IMR-90 (cell line): ENCODE measurements around the gene KRTAP9-9. TPM values are rescaled to one million over a fixed set of nuclear protein-coding genes. Genes with fewer than 3 reads are reported as not detected.
A peak's percentile ranks its signal among the peaks of the same experiment; 100 is the strongest.

Source experiments
- ATAC-seq: fragments of 200-7000 bp; cut with Tn5 transposase; 2 replicates; pipeline ENCODE4 v1.9.1; 2020; ENCODE audit warnings: low read depth, mild to moderate bottlenecking, moderate library complexity
- BruUV-seq: library from RNA; stranded (reverse); fragments of 400-500 nt; replicated peaks from 2 replicates; lab custom pipeline; 2021; lab: Mats Ljungman, UMichigan
- CTCF ChIA-PET: fragments of 300-600 bp; formaldehyde crosslinking; extraction: SDS; loops from one replicate; lab custom pipeline; 2021; ENCODE audit warnings: antibody characterized with exemption; lab: Yijun Ruan, JAX
- POLR2A ChIA-PET: fragments of 300-600 bp; sonication (Branson Sonifier 250); formaldehyde crosslinking; loops from one replicate; lab custom pipeline; 2022; ENCODE audit warnings: antibody characterized with exemption; ENCODE audit not compliant: unreplicated experiment; lab: Charles Lee
- DNase-seq: peaks from one replicate; pipeline ENCODE4 v3.0.0; 2013
- H2AFZ ChIP-seq: replicated peaks from 2 replicates; pipeline ENCODE3; 2013; ENCODE audit warnings: low read length, mild to moderate bottlenecking; ENCODE audit not compliant: poor library complexity
- H2AK5ac ChIP-seq: 2 replicates; pipeline ENCODE4 v1.6.1; 2013; ENCODE audit warnings: low read depth, low read length, inconsistent platforms
- H2AK9ac ChIP-seq: replicated peaks from 2 replicates; pipeline ENCODE3; 2013; ENCODE audit warnings: mild to moderate bottlenecking, low read depth, low read length, moderate library complexity; ENCODE audit not compliant: poor library complexity
- H2BK120ac ChIP-seq: 2 replicates; pipeline ENCODE4 v1.6.1; 2013; ENCODE audit warnings: low read depth, low read length, inconsistent platforms
- H2BK15ac ChIP-seq: 3 replicates; pipeline ENCODE4 v1.6.1; 2013; ENCODE audit warnings: low read depth, low read length, inconsistent platforms
- H2BK20ac ChIP-seq: 2 replicates; pipeline ENCODE4 v1.6.1; 2013; ENCODE audit warnings: low read depth, mild to moderate bottlenecking, inconsistent platforms, low read length, moderate library complexity
- H2BK5ac ChIP-seq: 2 replicates; pipeline ENCODE4 v1.6.1; 2013; ENCODE audit warnings: mild to moderate bottlenecking, low read depth, low read length, inconsistent platforms; ENCODE audit not compliant: poor library complexity, severe bottlenecking
- H3K14ac ChIP-seq: replicated peaks from 2 replicates; pipeline ENCODE4 v1.6.1; 2013; ENCODE audit warnings: low read depth, low read length, inconsistent platforms
- H3K18ac ChIP-seq: 2 replicates; pipeline ENCODE4 v1.6.1; 2013; ENCODE audit warnings: low read depth, low read length, control low read depth
- H3K23ac ChIP-seq: 2 replicates; pipeline ENCODE4 v1.6.1; 2013; ENCODE audit warnings: low read depth, low read length, inconsistent platforms
- H3K27ac ChIP-seq: 2 replicates; pipeline ENCODE4 v1.5.1; 2013; ENCODE audit warnings: mild to moderate bottlenecking, control low read depth, low read length; ENCODE audit not compliant: insufficient read depth
- H3K27me3 ChIP-seq: 2 replicates; pipeline ENCODE4 v1.6.1; 2013; ENCODE audit warnings: low read length; ENCODE audit not compliant: control insufficient read depth, insufficient read depth
- H3K36me3 ChIP-seq: 2 replicates; pipeline ENCODE4 v1.6.1; 2013; ENCODE audit warnings: low read length, mixed read lengths; ENCODE audit not compliant: control insufficient read depth, insufficient read depth
- H3K4ac ChIP-seq: 2 replicates; pipeline ENCODE4 v1.6.1; 2013; ENCODE audit warnings: low read depth, low read length, inconsistent platforms
- H3K4me1 ChIP-seq: 2 replicates; pipeline ENCODE4 v1.6.1; 2013; ENCODE audit warnings: low read length, mixed read lengths; ENCODE audit not compliant: control insufficient read depth, insufficient read depth
- H3K4me2 ChIP-seq: 2 replicates; pipeline ENCODE4 v1.6.1; 2013; ENCODE audit warnings: low read depth, mild to moderate bottlenecking, control low read depth, low read length, moderate library complexity
- H3K4me3 ChIP-seq: 2 replicates; pipeline ENCODE4 v1.5.1; 2013; ENCODE audit warnings: low read depth, mild to moderate bottlenecking, control low read depth, low read length, moderate library complexity; ENCODE audit not compliant: insufficient read depth
- H3K56ac ChIP-seq: 2 replicates; pipeline ENCODE4 v1.6.1; 2013; ENCODE audit warnings: low read length, inconsistent platforms; ENCODE audit not compliant: insufficient read depth; ENCODE audit errors: extremely low read depth
- H3K79me1 ChIP-seq, 2 experiments: 2 replicates each; pipeline ENCODE4 v1.6.1; 2013; ENCODE audit warnings: low read length in 2 of 2, inconsistent platforms in 1 of 2, low read depth in 1 of 2
- H3K9ac ChIP-seq: 2 replicates; pipeline ENCODE4 v1.6.1; 2013; ENCODE audit warnings: low read depth, low read length, control low read depth
- H3K9me1 ChIP-seq: 2 replicates; pipeline ENCODE4 v1.6.1; 2013; ENCODE audit warnings: low read length, inconsistent platforms; ENCODE audit not compliant: insufficient read depth
- H3K9me3 ChIP-seq: 2 replicates; pipeline ENCODE4 v1.6.1; 2013; ENCODE audit warnings: low read length; ENCODE audit not compliant: control insufficient read depth, insufficient read depth
- H4K20me1 ChIP-seq: 2 replicates; pipeline ENCODE4 v1.6.1; 2013; ENCODE audit warnings: low read length, inconsistent platforms; ENCODE audit not compliant: insufficient read depth
- H4K5ac ChIP-seq: 2 replicates; pipeline ENCODE4 v1.6.1; 2013; ENCODE audit warnings: mild to moderate bottlenecking, low read depth, low read length, control low read depth
- H4K8ac ChIP-seq, 2 experiments: 2 replicates each; pipeline ENCODE4 v1.6.1; 2013; ENCODE audit warnings: low read depth in 2 of 2, low read length in 2 of 2, control low read depth in 1 of 2, inconsistent platforms in 1 of 2
- H4K91ac ChIP-seq: 2 replicates; pipeline ENCODE4 v1.6.1; 2013; ENCODE audit warnings: low read depth, low read length, inconsistent platforms; ENCODE audit not compliant: insufficient read depth
- CEBPB ChIP-seq: IDR thresholded peaks from 2 replicates; pipeline ENCODE4 v1.6.1; 2012; ENCODE audit warnings: low read depth, low read length, improper control_type of control experiment
- FOS ChIP-seq: fragments of 150-350 bp; IDR thresholded peaks from 2 replicates; pipeline ENCODE4 v1.6.1; 2016; ENCODE audit warnings: low read depth, low read length
- NFE2L2 ChIP-seq: fragments of 150-350 bp; IDR thresholded peaks from 2 replicates; pipeline ENCODE4 v1.6.1; 2016; ENCODE audit warnings: low read depth, mild to moderate bottlenecking, low read length
- POLR2A ChIP-seq: IDR thresholded peaks from 2 replicates; pipeline ENCODE4 v1.6.1; 2012; ENCODE audit warnings: mild to moderate bottlenecking, low read depth, low read length
- WGBS, 2 experiments: methylation state at CpG; one replicate each; pipeline versions ENCODE4 v1.1.5 to v1.1.7; 2013; ENCODE audit warnings: missing lambda C conversion rate in 2 of 2; ENCODE audit not compliant: insufficient read length in 1 of 2; ENCODE audit errors: extremely low coverage in 2 of 2; 5-methylcytosine and 5-hydroxymethylcytosine counted together
- dilution Hi-C: fragments of 300-500 bp; cut with HindIII; formaldehyde crosslinking; loops from one replicate; pipeline ENCODE4 v1.14.3; 2018; ENCODE audit warnings: low sequenced_read_pairs; ENCODE audit not compliant: unreplicated experiment
- in situ Hi-C: fragments of 300-500 bp; cut with MboI; formaldehyde crosslinking; loops from 3 replicates; pipeline ENCODE4 v1.14.3; 2019; ENCODE audit warnings: low sequenced_read_pairs, inconsistent platforms, mixed read lengths
- intact Hi-C: fragments of 100-400 bp; cut with micrococcal nuclease; formaldehyde crosslinking; loops from 2 replicates; pipeline ENCODE4 v1.10.0; 2022
- polyA plus RNA-seq, 3 experiments: library from polyadenylated mRNA; depleted of rRNA; stranded (reverse); fragments of >200 nt; gene quantifications; 2 replicates each; pipeline ENCODE4 v1.2.3, GENCODE V29; 2012; ENCODE audit warnings: low replicate concordance in 1 of 3
- total RNA-seq: library from RNA; depleted of rRNA; stranded (reverse); fragments of >200 nt; gene quantifications from 2 replicates; pipeline ENCODE4 v1.2.3, GENCODE V29; 2012
- TF ChIP-seq, protein P1 (sequence below): fragments of 150-350 bp; IDR thresholded peaks from 2 replicates; pipeline ENCODE4 v1.6.1; 2017; ENCODE audit warnings: mild to moderate bottlenecking, antibody characterized with exemption, low read length, low read depth
- TF ChIP-seq, protein P2 (sequence below): conservative IDR thresholded peaks from 2 replicates; pipeline ENCODE4 v1.5.1; 2012; ENCODE audit warnings: mild to moderate bottlenecking, low read depth, low read length, improper control_type of control experiment

Gene KRTAP9-9
- total and polyA plus RNA-seq, 2 of the 4 experiments (the other 2 are of a cell fraction): not detected

DNA sequence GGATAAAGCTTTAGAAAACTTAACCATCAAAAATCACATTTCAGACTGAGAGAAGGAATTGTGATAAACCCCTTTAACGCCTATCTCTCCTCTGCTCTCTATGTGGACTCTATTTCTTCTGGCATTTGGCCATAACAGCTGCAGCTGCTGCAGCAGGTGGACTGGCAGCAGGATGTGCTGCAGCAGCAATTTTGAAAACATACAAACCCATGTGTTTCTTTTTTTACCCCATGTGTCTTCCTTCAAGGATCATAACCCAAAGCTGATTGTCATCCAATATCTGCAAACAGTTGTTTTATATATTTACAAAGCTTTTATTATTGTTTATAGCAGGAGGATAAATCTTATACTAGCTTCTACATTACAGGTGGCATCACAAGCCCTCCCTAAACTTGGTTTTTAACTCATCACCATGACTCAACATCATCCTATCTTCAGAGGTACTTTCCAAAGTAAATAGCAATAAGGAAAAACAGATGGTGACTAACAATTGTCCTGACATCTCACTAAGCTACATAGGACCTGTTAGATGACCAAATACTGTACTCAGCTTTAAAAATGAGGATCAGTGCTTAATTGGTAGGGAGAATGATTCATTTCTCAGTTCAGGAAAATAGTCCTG lies 43.2 kb upstream of the KRTAP9-9 start:
- BruUV-seq: no TSS peak

More for the DNA sequence above, 43.2 kb upstream of the KRTAP9-9 start:
- H3K9ac ChIP-seq: no peak overlapping the region
- H4K91ac ChIP-seq: no peak overlapping the region
- H4K5ac ChIP-seq: no peak overlapping the region
- H2AK5ac ChIP-seq: no peak overlapping the region
- in situ Hi-C loops (no loop called here), dilution Hi-C loops (no loop called here), intact Hi-C loops (no loop called here)
- ATAC-seq (no peak), DNase-seq (peak; percentile 73)
- no peak overlapping the region for H3K56ac ChIP-seq
- H3K27me3 ChIP-seq: peaks cover 4% of the 10 kb centered on the region; the same call in 1 of the 2 replicates
- no peak overlapping the region for H3K14ac ChIP-seq
- H3K4me2 ChIP-seq: no peak overlapping the region
- no peak overlapping the region for H2AK9ac ChIP-seq
- H2BK5ac ChIP-seq: no peak overlapping the region
- 11% methylated on average over 1 of the region's 1 CpG; no CpG with 5 or more reads in 1 of the 2 experiments for WGBS, 2 experiments
- no peaks in the 10 kb centered on the region for H3K79me1 ChIP-seq
- no peaks in the 10 kb centered on the region for H4K20me1 ChIP-seq
- TF ChIP-seq FOS: 0 out of 2 replicates have a peak, but pooled peaks have one; percentile 19
- TF ChIP-seq POLR2A: no peak
- TF ChIP-seq, protein P1, sequence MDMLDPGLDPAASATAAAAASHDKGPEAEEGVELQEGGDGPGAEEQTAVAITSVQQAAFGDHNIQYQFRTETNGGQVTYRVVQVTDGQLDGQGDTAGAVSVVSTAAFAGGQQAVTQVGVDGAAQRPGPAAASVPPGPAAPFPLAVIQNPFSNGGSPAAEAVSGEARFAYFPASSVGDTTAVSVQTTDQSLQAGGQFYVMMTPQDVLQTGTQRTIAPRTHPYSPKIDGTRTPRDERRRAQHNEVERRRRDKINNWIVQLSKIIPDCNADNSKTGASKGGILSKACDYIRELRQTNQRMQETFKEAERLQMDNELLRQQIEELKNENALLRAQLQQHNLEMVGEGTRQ: no peak
- no peak for TF ChIP-seq CEBPB
- TF ChIP-seq NFE2L2: peak; percentile 67; the same call in 1 of the 2 replicates
- TF ChIP-seq, protein P2, sequence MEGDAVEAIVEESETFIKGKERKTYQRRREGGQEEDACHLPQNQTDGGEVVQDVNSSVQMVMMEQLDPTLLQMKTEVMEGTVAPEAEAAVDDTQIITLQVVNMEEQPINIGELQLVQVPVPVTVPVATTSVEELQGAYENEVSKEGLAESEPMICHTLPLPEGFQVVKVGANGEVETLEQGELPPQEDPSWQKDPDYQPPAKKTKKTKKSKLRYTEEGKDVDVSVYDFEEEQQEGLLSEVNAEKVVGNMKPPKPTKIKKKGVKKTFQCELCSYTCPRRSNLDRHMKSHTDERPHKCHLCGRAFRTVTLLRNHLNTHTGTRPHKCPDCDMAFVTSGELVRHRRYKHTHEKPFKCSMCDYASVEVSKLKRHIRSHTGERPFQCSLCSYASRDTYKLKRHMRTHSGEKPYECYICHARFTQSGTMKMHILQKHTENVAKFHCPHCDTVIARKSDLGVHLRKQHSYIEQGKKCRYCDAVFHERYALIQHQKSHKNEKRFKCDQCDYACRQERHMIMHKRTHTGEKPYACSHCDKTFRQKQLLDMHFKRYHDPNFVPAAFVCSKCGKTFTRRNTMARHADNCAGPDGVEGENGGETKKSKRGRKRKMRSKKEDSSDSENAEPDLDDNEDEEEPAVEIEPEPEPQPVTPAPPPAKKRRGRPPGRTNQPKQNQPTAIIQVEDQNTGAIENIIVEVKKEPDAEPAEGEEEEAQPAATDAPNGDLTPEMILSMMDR: no peak
- H3K4ac ChIP-seq: no peak overlapping the region
- no peaks in the 10 kb centered on the region for H3K4me1 ChIP-seq
- H3K36me3 ChIP-seq: no peaks in the 10 kb centered on the region
- H2AFZ ChIP-seq: no peak overlapping the region
- ChIA-PET CTCF (interaction anchor here (1.2 kb wide), 1 partner anchor 337 kb away, joined by 3 read pairs; no protein-coding TSS in a partner anchor), POLR2A (no interaction called here)
- H2BK120ac ChIP-seq: no peak overlapping the region
- H4K8ac ChIP-seq: no peak overlapping the region
- no peak overlapping the region for H2BK15ac ChIP-seq
- no peak overlapping the region for H3K27ac ChIP-seq
- no peak overlapping the region for H3K23ac ChIP-seq
- no peak overlapping the region for H3K4me3 ChIP-seq
- H2BK20ac ChIP-seq: no peak overlapping the region
- H3K18ac ChIP-seq: no peak overlapping the region
- H3K9me1 ChIP-seq: peaks cover 7% of the 10 kb centered on the region; the same call in 1 of the 2 replicates
- no peaks in the 10 kb centered on the region for H3K9me3 ChIP-seq
